HFF-Myc (cell line): ENCODE data around the gene EPHA4.

Experiments
- DNase-seq: peaks from one replicate; pipeline ENCODE4 v3.0.0-alpha.2; 2011; ENCODE audit warnings: low read depth; ENCODE audit errors: extremely low read depth
- H3K4me3 ChIP-seq: replicated peaks from 2 replicates; pipeline ENCODE4 v1.5.1; 2011; ENCODE audit warnings: low read depth, mild to moderate bottlenecking, control low read depth, low read length
- TF ChIP-seq, protein P1 (sequence below): IDR thresholded peaks from 2 replicates; pipeline ENCODE4 v1.5.1; 2012; ENCODE audit warnings: mild to moderate bottlenecking, low read depth, low read length, control low read depth; ENCODE audit errors: missing control alignments

The EPHA4 gene

GRCh38 chr2:221596192-221596591, 24.1 kb upstream of the EPHA4 start:
- H3K4me3 ChIP-seq, result no peak overlapping the region
- TF ChIP-seq, protein P1, sequence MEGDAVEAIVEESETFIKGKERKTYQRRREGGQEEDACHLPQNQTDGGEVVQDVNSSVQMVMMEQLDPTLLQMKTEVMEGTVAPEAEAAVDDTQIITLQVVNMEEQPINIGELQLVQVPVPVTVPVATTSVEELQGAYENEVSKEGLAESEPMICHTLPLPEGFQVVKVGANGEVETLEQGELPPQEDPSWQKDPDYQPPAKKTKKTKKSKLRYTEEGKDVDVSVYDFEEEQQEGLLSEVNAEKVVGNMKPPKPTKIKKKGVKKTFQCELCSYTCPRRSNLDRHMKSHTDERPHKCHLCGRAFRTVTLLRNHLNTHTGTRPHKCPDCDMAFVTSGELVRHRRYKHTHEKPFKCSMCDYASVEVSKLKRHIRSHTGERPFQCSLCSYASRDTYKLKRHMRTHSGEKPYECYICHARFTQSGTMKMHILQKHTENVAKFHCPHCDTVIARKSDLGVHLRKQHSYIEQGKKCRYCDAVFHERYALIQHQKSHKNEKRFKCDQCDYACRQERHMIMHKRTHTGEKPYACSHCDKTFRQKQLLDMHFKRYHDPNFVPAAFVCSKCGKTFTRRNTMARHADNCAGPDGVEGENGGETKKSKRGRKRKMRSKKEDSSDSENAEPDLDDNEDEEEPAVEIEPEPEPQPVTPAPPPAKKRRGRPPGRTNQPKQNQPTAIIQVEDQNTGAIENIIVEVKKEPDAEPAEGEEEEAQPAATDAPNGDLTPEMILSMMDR, result no peak
- peak; percentile 52 for DNase-seq

DNA sequence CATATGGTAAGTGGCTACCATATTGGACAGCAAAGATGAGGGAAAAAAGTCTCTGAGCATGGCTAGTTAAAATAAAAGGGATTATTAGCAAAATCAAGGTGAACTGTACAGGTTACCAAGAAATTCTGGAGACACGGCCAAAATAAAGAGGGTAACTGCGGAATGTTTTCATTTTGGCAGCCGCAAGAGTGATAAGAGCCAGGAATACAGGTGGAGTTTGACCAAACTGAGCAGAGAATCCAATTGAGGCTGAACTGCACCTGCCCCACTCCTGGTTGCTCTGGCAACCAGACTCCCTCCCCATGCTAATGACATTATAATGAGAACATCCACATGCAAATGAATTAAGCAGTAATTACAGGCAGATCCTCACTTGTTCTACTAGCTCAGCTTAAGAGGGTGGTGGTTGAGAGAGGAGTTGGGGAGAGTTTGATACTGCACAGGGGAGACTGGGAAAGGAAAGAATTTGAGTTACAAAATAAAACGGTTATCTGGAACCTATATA, 18.8 kb upstream of the EPHA4 start:
- no peak overlapping the region for H3K4me3 ChIP-seq
- no peak for DNase-seq
- TF ChIP-seq, protein P1, result no peak

- no peak overlapping the region for H3K4me3 ChIP-seq
- DNase-seq, result no peak
- TF ChIP-seq, protein P1, result no peak
These were observed 17.6 kb upstream of the EPHA4 start for GRCh38 chr2:221589696-221590095.

DNA sequence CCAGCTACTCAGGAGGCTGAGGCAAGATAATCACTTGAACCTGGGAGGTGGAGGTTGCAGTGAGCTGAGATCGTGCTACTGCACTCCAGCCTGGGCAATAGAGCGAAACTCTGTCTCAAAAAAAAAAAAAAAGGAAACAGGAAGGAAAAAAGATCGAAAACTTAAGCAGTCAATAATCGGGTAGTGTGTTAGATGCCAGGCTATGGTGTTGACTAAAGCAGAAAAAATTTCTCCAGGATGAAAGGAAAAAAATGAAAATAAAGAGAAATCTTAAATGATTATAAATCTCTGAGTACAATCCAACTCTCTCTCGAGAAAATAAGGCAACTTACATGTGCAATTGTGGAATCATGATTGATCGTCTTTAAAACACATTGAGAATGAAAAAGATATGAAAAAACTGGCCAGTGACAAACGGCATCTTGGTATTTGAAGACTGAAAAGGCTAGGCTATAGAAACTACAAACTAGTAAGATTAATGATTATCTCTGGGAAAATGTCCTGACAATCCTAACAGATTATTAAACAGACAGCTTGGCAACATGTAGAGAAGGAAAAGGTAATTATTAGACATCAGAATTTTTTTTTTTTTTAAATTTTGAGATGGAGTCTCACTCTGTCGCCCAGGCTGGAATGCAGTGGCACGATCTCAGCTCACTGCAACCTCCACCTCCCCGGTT, 16.3 kb upstream of the EPHA4 start:
- TF ChIP-seq, protein P1, result no peak
- DNase-seq, result no peak
- no peak overlapping the region for H3K4me3 ChIP-seq

GRCh38 chr2:221581986-221582385, 9.9 kb upstream of the EPHA4 start:
- H3K4me3 ChIP-seq, result no peak overlapping the region
- DNase-seq, result no peak
- TF ChIP-seq, protein P1, result no peak

GRCh38 chr2:221574231-221574570, 2.1 kb upstream of the EPHA4 start:
- no peak for DNase-seq
- TF ChIP-seq, protein P1, result no peak
- H3K4me3 ChIP-seq, result peak overlapping the region; percentile 54
